HEK293 (cell line): Measurements from ENCODE around the gene CCDC32.
A peak's percentile ranks its signal among the peaks of the same experiment; 100 is the strongest.

Experiments
- CTCF ChIA-PET: fragments of 350-600 bp; formaldehyde crosslinking; extraction: SDS; loops from one replicate; lab custom pipeline; 2021; ENCODE audit warnings: antibody characterized with exemption; lab: Yijun Ruan, JAX
- POLR2A ChIA-PET: fragments of 300-600 bp; formaldehyde crosslinking; extraction: SDS; loops from one replicate; lab custom pipeline; 2020; ENCODE audit warnings: antibody characterized with exemption, inconsistent platforms; lab: Yijun Ruan, JAX
- H3K27ac ChIP-seq: fragments of 200-500 bp; sonication (Bioruptor generic); 2 replicates; pipeline ENCODE4 v1.5.1; 2014; ENCODE audit warnings: low read depth, low read length, control low read depth, inconsistent platforms; ENCODE audit errors: extremely low read depth
- H3K36me3 ChIP-seq, 2 experiments: fragments of 200-500 bp in 1 of 2; sonication (Bioruptor generic) in 1 of 2; 1 replicate in 1 of 2; 2 replicates in 1 of 2; pipeline ENCODE4 v1.5.1; 2014 to 2017; ENCODE audit warnings: inconsistent platforms in 2 of 2, low read length in 2 of 2; ENCODE audit not compliant: control insufficient read depth in 2 of 2, insufficient read depth in 1 of 2
- H3K4me1 ChIP-seq: fragments of 200-500 bp; sonication (Bioruptor generic); 2 replicates; pipeline ENCODE4 v1.5.1; 2014; ENCODE audit warnings: mild to moderate bottlenecking, low read length, inconsistent platforms; ENCODE audit not compliant: control insufficient read depth, insufficient read depth
- H3K4me3 ChIP-seq: 2 replicates; pipeline ENCODE4 v1.5.1; 2011; ENCODE audit warnings: low read depth, mild to moderate bottlenecking, control low read depth, low read length, moderate library complexity
- H3K9me3 ChIP-seq: fragments of 200-500 bp; sonication (Bioruptor generic); 2 replicates; pipeline ENCODE4 v1.5.1; 2014; ENCODE audit warnings: low read depth, low read length, inconsistent platforms; ENCODE audit not compliant: control insufficient read depth, insufficient read depth
- ZBTB1 ChIP-seq: fragments of 450-650 bp; formaldehyde crosslinking; IDR thresholded peaks from 2 replicates; pipeline ENCODE4 v1.5.1; 2016; ENCODE audit warnings: missing biosample characterization, missing genetic modification characterization
- ZBTB48 ChIP-seq: fragments of 450-650 bp; formaldehyde crosslinking; IDR thresholded peaks from 2 replicates; pipeline ENCODE4 v1.5.1; 2016; ENCODE audit warnings: missing biosample characterization, missing genetic modification characterization
- ZNF221 ChIP-seq: fragments of 450-650 bp; formaldehyde crosslinking; IDR thresholded peaks from 2 replicates; pipeline ENCODE4 v1.5.1; 2017; ENCODE audit warnings: missing biosample characterization, missing genetic modification characterization, borderline replicate concordance
- ZNF311 ChIP-seq: fragments of 450-650 bp; formaldehyde crosslinking; IDR thresholded peaks from 2 replicates; pipeline ENCODE4 v1.5.1; 2017; ENCODE audit warnings: missing biosample characterization, missing genetic modification characterization, borderline replicate concordance
- ZNF558 ChIP-seq: fragments of 450-650 bp; formaldehyde crosslinking; IDR thresholded peaks from 2 replicates; pipeline ENCODE4 v1.5.1; 2016; ENCODE audit warnings: missing biosample characterization, missing genetic modification characterization
- TF ChIP-seq, protein P1 (sequence below): fragments of 450-650 bp; formaldehyde crosslinking; IDR thresholded peaks from 2 replicates; pipeline ENCODE4 v1.5.1; 2016; ENCODE audit warnings: missing biosample characterization, missing genetic modification characterization
- TF ChIP-seq, protein P2 (sequence below): fragments of 450-650 bp; formaldehyde crosslinking; IDR thresholded peaks from 2 replicates; pipeline ENCODE4 v1.5.1; 2016; ENCODE audit warnings: missing biosample characterization, missing genetic modification characterization
- TF ChIP-seq, protein P3 (sequence below): fragments of 450-650 bp; formaldehyde crosslinking; IDR thresholded peaks from 2 replicates; pipeline ENCODE4 v1.5.1; 2016; ENCODE audit warnings: missing biosample characterization, missing genetic modification characterization, low read depth

The CCDC32 gene

GRCh38 chr15:40523611-40524010, 41.2 kb downstream of the CCDC32 start:
- POLR2A ChIA-PET: no interaction called here
- no peaks in the 10 kb centered on the region for H3K9me3 ChIP-seq
- CTCF ChIA-PET: no interaction called here

DNA sequence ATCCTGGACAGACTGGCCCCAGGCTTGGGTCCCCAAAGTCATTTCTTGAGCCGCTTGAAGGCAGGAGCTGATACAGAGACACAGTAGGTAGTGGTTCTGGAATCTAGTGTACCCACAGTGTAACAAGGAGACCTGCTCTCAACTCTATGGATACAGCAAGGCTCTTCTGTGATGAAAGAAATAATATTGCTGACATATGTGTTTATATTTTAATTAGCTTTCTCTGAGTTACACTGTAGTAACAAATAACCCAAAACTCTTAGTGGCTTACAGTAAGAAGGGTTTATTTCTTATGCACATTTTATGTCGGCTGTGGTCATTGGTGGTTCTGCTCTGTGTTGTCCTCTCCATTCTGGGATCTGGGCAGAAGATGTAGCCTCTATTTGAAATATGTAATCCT, 48.5 kb downstream of the CCDC32 start:
- TF ChIP-seq, protein P1, sequence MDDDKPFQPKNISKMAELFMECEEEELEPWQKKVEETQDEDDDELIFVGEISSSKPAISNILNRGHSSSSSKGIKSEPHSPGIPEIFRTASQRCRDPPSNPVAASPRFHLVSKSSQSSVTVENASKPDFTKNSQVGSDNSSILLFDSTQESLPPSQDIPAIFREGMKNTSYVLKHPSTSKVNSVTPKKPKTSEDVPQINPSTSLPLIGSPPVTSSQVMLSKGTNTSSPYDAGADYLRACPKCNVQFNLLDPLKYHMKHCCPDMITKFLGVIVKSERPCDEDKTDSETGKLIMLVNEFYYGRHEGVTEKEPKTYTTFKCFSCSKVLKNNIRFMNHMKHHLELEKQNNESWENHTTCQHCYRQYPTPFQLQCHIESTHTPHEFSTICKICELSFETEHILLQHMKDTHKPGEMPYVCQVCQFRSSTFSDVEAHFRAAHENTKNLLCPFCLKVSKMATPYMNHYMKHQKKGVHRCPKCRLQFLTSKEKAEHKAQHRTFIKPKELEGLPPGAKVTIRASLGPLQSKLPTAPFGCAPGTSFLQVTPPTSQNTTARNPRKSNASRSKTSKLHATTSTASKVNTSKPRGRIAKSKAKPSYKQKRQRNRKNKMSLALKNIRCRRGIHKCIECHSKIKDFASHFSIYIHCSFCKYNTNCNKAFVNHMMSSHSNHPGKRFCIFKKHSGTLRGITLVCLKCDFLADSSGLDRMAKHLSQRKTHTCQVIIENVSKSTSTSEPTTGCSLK: no peak
- TF ChIP-seq, protein P2, sequence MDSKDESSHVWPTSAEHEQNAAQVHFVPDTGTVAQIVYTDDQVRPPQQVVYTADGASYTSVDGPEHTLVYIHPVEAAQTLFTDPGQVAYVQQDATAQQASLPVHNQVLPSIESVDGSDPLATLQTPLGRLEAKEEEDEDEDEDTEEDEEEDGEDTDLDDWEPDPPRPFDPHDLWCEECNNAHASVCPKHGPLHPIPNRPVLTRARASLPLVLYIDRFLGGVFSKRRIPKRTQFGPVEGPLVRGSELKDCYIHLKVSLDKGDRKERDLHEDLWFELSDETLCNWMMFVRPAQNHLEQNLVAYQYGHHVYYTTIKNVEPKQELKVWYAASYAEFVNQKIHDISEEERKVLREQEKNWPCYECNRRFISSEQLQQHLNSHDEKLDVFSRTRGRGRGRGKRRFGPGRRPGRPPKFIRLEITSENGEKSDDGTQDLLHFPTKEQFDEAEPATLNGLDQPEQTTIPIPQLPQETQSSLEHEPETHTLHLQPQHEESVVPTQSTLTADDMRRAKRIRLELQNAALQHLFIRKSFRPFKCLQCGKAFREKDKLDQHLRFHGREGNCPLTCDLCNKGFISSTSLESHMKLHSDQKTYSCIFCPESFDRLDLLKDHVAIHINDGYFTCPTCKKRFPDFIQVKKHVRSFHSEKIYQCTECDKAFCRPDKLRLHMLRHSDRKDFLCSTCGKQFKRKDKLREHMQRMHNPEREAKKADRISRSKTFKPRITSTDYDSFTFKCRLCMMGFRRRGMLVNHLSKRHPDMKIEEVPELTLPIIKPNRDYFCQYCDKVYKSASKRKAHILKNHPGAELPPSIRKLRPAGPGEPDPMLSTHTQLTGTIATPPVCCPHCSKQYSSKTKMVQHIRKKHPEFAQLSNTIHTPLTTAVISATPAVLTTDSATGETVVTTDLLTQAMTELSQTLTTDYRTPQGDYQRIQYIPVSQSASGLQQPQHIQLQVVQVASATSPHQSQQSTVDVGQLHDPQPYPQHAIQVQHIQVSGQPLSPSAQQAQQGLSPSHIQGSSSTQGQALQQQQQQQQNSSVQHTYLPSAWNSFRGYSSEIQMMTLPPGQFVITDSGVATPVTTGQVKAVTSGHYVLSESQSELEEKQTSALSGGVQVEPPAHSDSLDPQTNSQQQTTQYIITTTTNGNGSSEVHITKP (tag by site-specific recombination): no peak
- ChIA-PET CTCF (no interaction called here), POLR2A (no interaction called here)
- Histone ChIP-seq H3K36me3 (no peaks in the 10 kb centered on the region), H3K4me1 (no peaks in the 10 kb centered on the region), H3K27ac (no peak overlapping the region), H3K9me3 (no peaks in the 10 kb centered on the region), H3K4me3 (no peak overlapping the region)

More at GRCh38 chr15:40523611-40524010, 41.2 kb downstream of the CCDC32 start:
- H3K36me3 ChIP-seq: no peaks in the 10 kb centered on the region
- TF ChIP-seq ZBTB48: no peak
- TF ChIP-seq ZBTB1 (tag by site-specific recombination): no peak
- no peak for TF ChIP-seq ZNF221
- H3K4me1 ChIP-seq: no peaks in the 10 kb centered on the region
- H3K27ac ChIP-seq: no peak overlapping the region
- no peak overlapping the region for H3K4me3 ChIP-seq

GRCh38 chr15:40513609-40514008, 51.2 kb downstream of the CCDC32 start:
- H3K4me1 ChIP-seq: no peaks in the 10 kb centered on the region
- TF ChIP-seq ZNF558 (tag by site-specific recombination) (no peak), ZNF311 (tag by site-specific recombination) (no peak)
- TF ChIP-seq, protein P3, sequence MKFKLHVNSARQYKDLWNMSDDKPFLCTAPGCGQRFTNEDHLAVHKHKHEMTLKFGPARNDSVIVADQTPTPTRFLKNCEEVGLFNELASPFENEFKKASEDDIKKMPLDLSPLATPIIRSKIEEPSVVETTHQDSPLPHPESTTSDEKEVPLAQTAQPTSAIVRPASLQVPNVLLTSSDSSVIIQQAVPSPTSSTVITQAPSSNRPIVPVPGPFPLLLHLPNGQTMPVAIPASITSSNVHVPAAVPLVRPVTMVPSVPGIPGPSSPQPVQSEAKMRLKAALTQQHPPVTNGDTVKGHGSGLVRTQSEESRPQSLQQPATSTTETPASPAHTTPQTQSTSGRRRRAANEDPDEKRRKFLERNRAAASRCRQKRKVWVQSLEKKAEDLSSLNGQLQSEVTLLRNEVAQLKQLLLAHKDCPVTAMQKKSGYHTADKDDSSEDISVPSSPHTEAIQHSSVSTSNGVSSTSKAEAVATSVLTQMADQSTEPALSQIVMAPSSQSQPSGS (tag by site-specific recombination): 0 out of 2 replicates have a peak, but pooled peaks have one; percentile 13
- TF ChIP-seq, protein P2 (tag by site-specific recombination): no peak
- H3K27ac ChIP-seq: no peak overlapping the region
- H3K36me3 ChIP-seq: no peaks in the 10 kb centered on the region
- POLR2A ChIA-PET: no interaction called here
- no peaks in the 10 kb centered on the region for H3K9me3 ChIP-seq
- CTCF ChIA-PET: interaction anchor here (0.7 kb wide), 1 partner anchor 72 kb away, joined by 3 read pairs; no protein-coding TSS in a partner anchor
- H3K4me3 ChIP-seq: no peak overlapping the region
